ENCODE data around the gene SLC5A11.
"Not testable (repeated sequence)": the region's sequence is repeated elsewhere in the genome, so short reads cannot be mapped to it uniquely, and the experiment has no call there.

The SLC5A11 gene

GRCh38 chr16:24837969-24838368 is 7.8 kb upstream of the SLC5A11 start:
- FAIRE-seq = no peak

GRCh38 chr16:24838554-24839266 is 7.1 kb upstream of the SLC5A11 start:
- no peak for DNase-seq (ENCODE audit: insufficient read length)
- TF ChIP-seq TAF1 (IDR thresholded peaks at IDR 0.05; ENCODE audit: borderline replicate concordance, low read depth, low read length) (no peak), POLR2AphosphoS5 (IDR thresholded peaks at IDR 0.05; ENCODE audit: low read depth, low read length) (no peak), POLR2A (IDR thresholded peaks at IDR 0.05; ENCODE audit: low read depth, low read length) (no peak)
- no peak for FAIRE-seq

More at GRCh38 chr16:24837969-24838368, 7.8 kb upstream of the SLC5A11 start:
- no peak for TF ChIP-seq POLR2AphosphoS5 (IDR thresholded peaks at IDR 0.05; ENCODE audit: low read depth, low read length)
- no peak for TF ChIP-seq TAF1 (IDR thresholded peaks at IDR 0.05; ENCODE audit: borderline replicate concordance, low read depth, low read length)
- TF ChIP-seq POLR2A (IDR thresholded peaks at IDR 0.05; ENCODE audit: low read depth, low read length) = no peak
- no peak for DNase-seq (ENCODE audit: insufficient read length)

- no peak for DNase-seq (ENCODE audit: insufficient read length)
- TF ChIP-seq POLR2A (IDR thresholded peaks at IDR 0.05; ENCODE audit: low read depth, low read length) = no peak
- TF ChIP-seq POLR2AphosphoS5 (IDR thresholded peaks at IDR 0.05; ENCODE audit: low read depth, low read length) = no peak
- no peak for TF ChIP-seq TAF1 (IDR thresholded peaks at IDR 0.05; ENCODE audit: borderline replicate concordance, low read depth, low read length)
- FAIRE-seq = no peak
Measured at GRCh38 chr16:24839347-24839972, 6.3 kb upstream of the SLC5A11 start.

- DNase-seq (ENCODE audit: insufficient read length) = no peak
- no peak for FAIRE-seq
- no peak for TF ChIP-seq POLR2A (IDR thresholded peaks at IDR 0.05; ENCODE audit: low read depth, low read length)
- no peak for TF ChIP-seq POLR2AphosphoS5 (IDR thresholded peaks at IDR 0.05; ENCODE audit: low read depth, low read length)
- no peak for TF ChIP-seq TAF1 (IDR thresholded peaks at IDR 0.05; ENCODE audit: borderline replicate concordance, low read depth, low read length)
Measured at GRCh38 chr16:24841291-24841690, 4.5 kb upstream of the SLC5A11 start.

GRCh38 chr16:24844101-24845030 is 1.4 kb upstream of the SLC5A11 start:
- FAIRE-seq (no peak), DNase-seq (ENCODE audit: insufficient read length) (no peak)
- TF ChIP-seq POLR2A (IDR thresholded peaks at IDR 0.05; ENCODE audit: low read depth, low read length) (no peak), POLR2AphosphoS5 (IDR thresholded peaks at IDR 0.05; ENCODE audit: low read depth, low read length) (no peak), TAF1 (IDR thresholded peaks at IDR 0.05; ENCODE audit: borderline replicate concordance, low read depth, low read length) (no peak)

GRCh38 chr16:24845031-24845365 is 765 bp upstream of the SLC5A11 start:
- not testable (repeated sequence) for FAIRE-seq

GRCh38 chr16:24846548-24847357 is 990 bp downstream of the SLC5A11 start:
- DNase-seq (ENCODE audit: insufficient read length) (no peak), FAIRE-seq (no peak)
- no peak for TF ChIP-seq POLR2AphosphoS5 (IDR thresholded peaks at IDR 0.05; ENCODE audit: low read depth, low read length)
- TF ChIP-seq TAF1 (IDR thresholded peaks at IDR 0.05; ENCODE audit: borderline replicate concordance, low read depth, low read length) = no peak
- no peak for TF ChIP-seq POLR2A (IDR thresholded peaks at IDR 0.05; ENCODE audit: low read depth, low read length)

More at GRCh38 chr16:24845031-24845365, 765 bp upstream of the SLC5A11 start:
- not testable (repeated sequence) for DNase-seq (ENCODE audit: insufficient read length)

GRCh38 chr16:24847358-24847664 is 1.5 kb downstream of the SLC5A11 start:
- no peak for TF ChIP-seq TAF1 (IDR thresholded peaks at IDR 0.05; ENCODE audit: borderline replicate concordance, low read depth, low read length)
- no peak for TF ChIP-seq POLR2AphosphoS5 (IDR thresholded peaks at IDR 0.05; ENCODE audit: low read depth, low read length)
- TF ChIP-seq POLR2A (IDR thresholded peaks at IDR 0.05; ENCODE audit: low read depth, low read length) = no peak
- DNase-seq (ENCODE audit: insufficient read length) = no peak
- FAIRE-seq = no peak

- DNase-seq (ENCODE audit: insufficient read length) (no peak), FAIRE-seq (no peak)
- no peak for TF ChIP-seq POLR2A (IDR thresholded peaks at IDR 0.05; ENCODE audit: low read depth, low read length)
- TF ChIP-seq TAF1 (IDR thresholded peaks at IDR 0.05; ENCODE audit: borderline replicate concordance, low read depth, low read length) = no peak
- TF ChIP-seq POLR2AphosphoS5 (IDR thresholded peaks at IDR 0.05; ENCODE audit: low read depth, low read length) = no peak
Measured at GRCh38 chr16:24848065-24848464, 2.3 kb downstream of the SLC5A11 start.

GRCh38 chr16:24849641-24850040 is 3.9 kb downstream of the SLC5A11 start:
- no peak for FAIRE-seq
- no peak for DNase-seq (ENCODE audit: insufficient read length)
- TF ChIP-seq POLR2AphosphoS5 (IDR thresholded peaks at IDR 0.05; ENCODE audit: low read depth, low read length) = no peak
- no peak for TF ChIP-seq TAF1 (IDR thresholded peaks at IDR 0.05; ENCODE audit: borderline replicate concordance, low read depth, low read length)
- no peak for TF ChIP-seq POLR2A (IDR thresholded peaks at IDR 0.05; ENCODE audit: low read depth, low read length)
